Measurements from ENCODE around the gene CREB3L4. TPM values are rescaled to one million over a fixed set of nuclear protein-coding genes. Genes with fewer than 3 reads are reported as not detected.

Gene CREB3L4
- total RNA-seq, 2 experiments from 2014 or later: 17.0 to 28.2 TPM

GRCh38 chr1:153944005-153944826 is 23.5 kb upstream of the CREB3L4 start:
- Histone ChIP-seq H4K20me1 (ENCODE audit: insufficient read depth, low read length) (no peaks in the 10 kb centered on the region), H2AFZ (ENCODE audit: low read length) (no peak overlapping the region; the same call in 1 of the 2 replicates), H3K36me3 (ENCODE audit: insufficient read depth, low read length) (peaks cover 75% of the 10 kb centered on the region), H3K9me2 (ENCODE audit: insufficient read depth, low read length) (no peaks in the 10 kb centered on the region), H3K4me2 (ENCODE audit: low read length) (peak overlapping the region; percentile 96), H3K9me3 (ENCODE audit: low read length) (no peaks in the 10 kb centered on the region), H3K4me3 (ENCODE audit: low read depth, low read length, poor library complexity, severe bottlenecking) (peak overlapping the region; percentile 86), H3K27ac (ENCODE audit: low read depth, low read length, poor library complexity, severe bottlenecking) (peak overlapping the region; percentile 92), H3K4me1 (ENCODE audit: insufficient read depth, low read length, poor library complexity, severe bottlenecking) (peaks cover 35% of the 10 kb centered on the region), H3K79me2 (ENCODE audit: insufficient read depth, low read depth, low read length) (peaks cover 20% of the 10 kb centered on the region)
- no TSS peak for BruUV-seq (replicated peaks)
- POLR2A ChIA-PET: interaction anchor here (0.5 to 4.2 kb wide), 11 partner anchors 9 to 224 kb away, joined by 3 to 32 read pairs (median 3); partner anchors contain the start of genes CREB3L4, GATAD2B and SLC39A1
- no peak for DNase-seq (ENCODE audit: low spot score)
- TF ChIP-seq EZH2phosphoT487 (IDR thresholded peaks at IDR 0.05; ENCODE audit: borderline replicate concordance, low read depth, low read length) (no peak), CTCF (conservative IDR thresholded peaks at IDR 0.05; ENCODE audit: low read length) (no peak)
- CTCF ChIA-PET (ENCODE audit: unreplicated experiment): interaction anchor here (0.5 to 1.3 kb wide), 3 partner anchors 19 to 134 kb away, joined by 3 to 4 read pairs (median 4); partner anchors contain the start of genes GATAD2B and SLC39A1
- intact Hi-C loops (cut with micrococcal nuclease; ENCODE audit: unreplicated experiment): no loop called here

- H3K36me3 ChIP-seq (ENCODE audit: insufficient read depth, low read length): peaks cover 74% of the 10 kb centered on the region
- H3K4me1 ChIP-seq (ENCODE audit: insufficient read depth, low read length, poor library complexity, severe bottlenecking): peaks cover 35% of the 10 kb centered on the region
- CTCF ChIA-PET (ENCODE audit: unreplicated experiment): interaction anchor here (0.5 to 1.3 kb wide), 2 partner anchors 19 to 22 kb away, joined by 4 read pairs; partner anchors contain the start of genes GATAD2B and SLC39A1
- DNase-seq (ENCODE audit: low spot score): no peak
- no peaks in the 10 kb centered on the region for H4K20me1 ChIP-seq (ENCODE audit: insufficient read depth, low read length)
- BruUV-seq (replicated peaks): TSS peak; percentile 69
- POLR2A ChIA-PET: interaction anchor here (0.5 to 4.2 kb wide), 12 partner anchors 16 to 223 kb away, joined by 3 to 32 read pairs (median 4); partner anchors contain the start of genes CREB3L4, GATAD2B and SLC39A1
- peak overlapping the region; percentile 96 for H3K4me2 ChIP-seq (ENCODE audit: low read length)
- H3K9me2 ChIP-seq (ENCODE audit: insufficient read depth, low read length): no peaks in the 10 kb centered on the region
- H2AFZ ChIP-seq (ENCODE audit: low read length): no peak overlapping the region; the same call in 1 of the 2 replicates
- TF ChIP-seq EZH2phosphoT487 (IDR thresholded peaks at IDR 0.05; ENCODE audit: borderline replicate concordance, low read depth, low read length) (no peak), CTCF (conservative IDR thresholded peaks at IDR 0.05; ENCODE audit: low read length) (no peak)
- H3K27ac ChIP-seq (ENCODE audit: low read depth, low read length, poor library complexity, severe bottlenecking): peak overlapping the region; percentile 92
- H3K9me3 ChIP-seq (ENCODE audit: low read length): no peaks in the 10 kb centered on the region
- H3K4me3 ChIP-seq (ENCODE audit: low read depth, low read length, poor library complexity, severe bottlenecking): peak overlapping the region; percentile 86
- intact Hi-C loops (cut with micrococcal nuclease; ENCODE audit: unreplicated experiment): loop anchor here (1.0 kb wide), 1 partner anchor 123 kb away; no protein-coding TSS in a partner anchor
- H3K79me2 ChIP-seq (ENCODE audit: insufficient read depth, low read depth, low read length): peaks cover 20% of the 10 kb centered on the region
These were observed 22.9 kb upstream of the CREB3L4 start for GRCh38 chr1:153944827-153945117.

All from OCI-LY7 (cell line).